ENCODE measurements around the gene RING1. TPM values are rescaled to one million over a fixed set of nuclear protein-coding genes. Genes with fewer than 3 reads are reported as not detected.

Gene RING1
- total and polyA plus RNA-seq, 2 donors, result 19.1 to 48.3 TPM

DNA sequence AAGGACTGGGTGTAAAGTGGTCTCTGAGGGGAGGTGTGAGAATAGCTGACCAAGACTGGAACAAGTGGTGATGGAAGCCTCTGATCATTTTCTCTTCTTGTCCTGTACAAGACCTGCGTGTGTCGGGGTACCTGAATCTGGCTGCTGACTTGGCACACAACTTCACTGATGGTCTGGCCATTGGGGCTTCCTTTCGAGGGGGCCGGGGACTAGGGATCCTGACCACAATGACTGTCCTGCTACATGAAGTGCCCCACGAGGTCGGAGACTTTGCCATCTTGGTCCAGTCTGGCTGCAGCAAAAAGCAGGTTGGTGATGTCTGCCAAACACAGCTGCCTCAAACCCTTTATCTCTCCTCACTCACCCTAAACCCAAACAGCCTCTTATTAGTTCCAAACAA, 5.5 kb upstream of the RING1 start:
- Histone ChIP-seq H3K27ac (ENCODE audit: low read depth) (no peak overlapping the region), H3K36me3 (ENCODE audit: insufficient read depth) (no peaks in the 10 kb centered on the region), H3K4me1 (ENCODE audit: insufficient read depth) (peaks cover 2% of the 10 kb centered on the region), H3K4me3 (ENCODE audit: low read depth, low read length) (no peak overlapping the region)
- WGBS, result 89% methylated on average over 6 of the region's 6 CpGs
- no peak for DNase-seq (ENCODE audit: extremely low spot score)

DNA sequence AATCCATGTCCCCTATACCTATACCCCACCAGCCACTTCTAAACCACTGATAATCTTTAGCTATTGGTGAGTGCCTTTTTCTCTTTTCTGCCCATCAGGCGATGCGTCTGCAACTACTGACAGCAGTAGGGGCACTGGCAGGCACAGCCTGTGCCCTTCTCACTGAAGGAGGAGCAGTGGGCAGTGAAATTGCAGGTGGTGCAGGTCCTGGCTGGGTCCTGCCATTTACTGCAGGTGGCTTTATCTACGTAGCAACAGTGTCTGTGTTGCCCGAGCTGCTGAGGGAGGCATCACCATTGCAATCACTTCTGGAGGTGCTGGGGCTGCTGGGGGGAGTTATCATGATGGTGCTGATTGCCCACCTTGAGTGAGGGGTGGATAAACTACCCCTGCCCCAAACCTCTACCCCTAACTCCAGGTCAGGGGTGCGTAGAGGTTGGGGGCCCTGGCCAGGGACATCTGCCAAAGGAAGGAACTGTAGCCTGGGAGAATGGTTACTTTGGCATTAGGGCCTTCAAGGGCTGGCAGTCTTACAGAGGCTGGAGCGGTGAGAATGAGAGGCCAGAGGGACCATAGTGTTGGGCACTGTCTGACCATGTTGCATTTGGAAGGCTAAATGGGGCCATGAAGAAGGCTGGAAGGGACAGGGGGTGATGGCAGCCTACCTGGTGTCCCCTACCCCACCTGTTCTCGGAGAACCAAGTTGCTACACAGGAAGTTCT, 4.7 kb upstream of the RING1 start:
- Histone ChIP-seq H3K27ac (ENCODE audit: low read depth) (no peak overlapping the region), H3K4me3 (ENCODE audit: low read depth, low read length) (no peak overlapping the region), H3K36me3 (ENCODE audit: insufficient read depth) (no peaks in the 10 kb centered on the region), H3K4me1 (ENCODE audit: insufficient read depth) (peaks cover 2% of the 10 kb centered on the region)
- DNase-seq (ENCODE audit: extremely low spot score), result no peak
- WGBS, result 86% methylated on average over 7 of the region's 7 CpGs

DNA sequence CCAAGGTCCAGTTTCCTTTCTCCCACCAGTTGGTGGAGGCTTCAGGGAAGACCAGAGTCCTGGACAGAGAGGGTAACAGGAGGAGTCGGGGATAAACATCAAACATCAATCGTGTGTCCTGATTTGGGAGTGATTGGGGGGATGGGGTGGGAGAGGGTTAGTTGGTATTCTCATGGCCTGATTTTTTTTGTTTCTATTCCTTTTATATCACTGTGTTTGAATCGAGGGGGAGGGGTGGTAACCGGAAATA, 4.2 kb upstream of the RING1 start:
- peaks cover 2% of the 10 kb centered on the region for H3K4me1 ChIP-seq (ENCODE audit: insufficient read depth)
- 3% methylated on average over 4 of the region's 4 CpGs for WGBS
- no peak overlapping the region for H3K4me3 ChIP-seq (ENCODE audit: low read depth, low read length)
- no peaks in the 10 kb centered on the region for H3K36me3 ChIP-seq (ENCODE audit: insufficient read depth)
- no peak overlapping the region for H3K27ac ChIP-seq (ENCODE audit: low read depth)
- DNase-seq (ENCODE audit: extremely low spot score), result no peak

DNA sequence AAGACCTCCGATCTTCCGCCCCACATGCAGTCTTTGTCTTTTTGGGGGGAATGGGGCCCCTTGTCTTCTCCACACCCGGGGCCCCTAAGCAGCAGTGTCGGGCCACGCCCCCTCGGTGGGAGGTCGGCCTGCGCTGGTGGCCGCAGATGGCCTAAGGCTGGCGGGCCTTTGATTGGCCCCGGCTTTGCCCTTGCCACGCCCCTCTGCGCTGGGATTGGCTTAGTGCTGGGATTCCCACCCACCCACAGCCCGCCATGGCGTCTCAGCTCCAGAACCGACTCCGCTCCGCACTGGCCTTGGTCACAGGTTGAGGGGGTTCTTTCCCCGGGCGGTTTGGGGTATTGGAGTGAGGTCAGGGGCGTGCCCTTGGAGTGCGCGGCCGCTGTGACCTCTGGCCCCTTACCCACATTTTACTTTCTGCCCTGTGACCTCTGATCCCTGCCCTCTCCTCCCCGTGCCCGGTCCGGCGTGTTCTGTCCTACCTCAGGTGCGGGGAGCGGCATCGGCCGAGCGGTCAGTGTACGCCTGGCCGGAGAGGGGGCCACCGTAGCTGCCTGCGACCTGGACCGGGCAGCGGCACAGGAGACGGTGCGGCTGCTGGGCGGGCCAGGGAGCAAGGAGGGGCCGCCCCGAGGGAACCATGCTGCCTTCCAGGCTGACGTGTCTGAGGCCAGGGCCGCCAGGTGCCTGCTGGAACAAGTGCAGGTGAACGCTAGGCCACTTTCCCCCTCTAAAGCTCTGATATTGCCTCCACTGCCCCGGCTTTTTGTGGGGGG, 3.7 kb upstream of the RING1 start, which contains the start of gene HSD17B8:
TSS of gene HSD17B8 (plus strand) at position 241 of the 776 bp plus-strand sequence. CDS start at position 255, 14 bp downstream.
- peak; percentile 78 for DNase-seq (ENCODE audit: extremely low spot score)
- Histone ChIP-seq H3K36me3 (ENCODE audit: insufficient read depth) (no peaks in the 10 kb centered on the region), H3K4me3 (ENCODE audit: low read depth, low read length) (peak within 1 kb of the TSS; percentile 53), H3K27ac (ENCODE audit: low read depth) (peak within 1 kb of the TSS; percentile 26), H3K4me1 (ENCODE audit: insufficient read depth) (peaks cover 2% of the 10 kb centered on the region)
- WGBS, result 1% methylated on average over 48 of the region's 48 CpGs

DNA sequence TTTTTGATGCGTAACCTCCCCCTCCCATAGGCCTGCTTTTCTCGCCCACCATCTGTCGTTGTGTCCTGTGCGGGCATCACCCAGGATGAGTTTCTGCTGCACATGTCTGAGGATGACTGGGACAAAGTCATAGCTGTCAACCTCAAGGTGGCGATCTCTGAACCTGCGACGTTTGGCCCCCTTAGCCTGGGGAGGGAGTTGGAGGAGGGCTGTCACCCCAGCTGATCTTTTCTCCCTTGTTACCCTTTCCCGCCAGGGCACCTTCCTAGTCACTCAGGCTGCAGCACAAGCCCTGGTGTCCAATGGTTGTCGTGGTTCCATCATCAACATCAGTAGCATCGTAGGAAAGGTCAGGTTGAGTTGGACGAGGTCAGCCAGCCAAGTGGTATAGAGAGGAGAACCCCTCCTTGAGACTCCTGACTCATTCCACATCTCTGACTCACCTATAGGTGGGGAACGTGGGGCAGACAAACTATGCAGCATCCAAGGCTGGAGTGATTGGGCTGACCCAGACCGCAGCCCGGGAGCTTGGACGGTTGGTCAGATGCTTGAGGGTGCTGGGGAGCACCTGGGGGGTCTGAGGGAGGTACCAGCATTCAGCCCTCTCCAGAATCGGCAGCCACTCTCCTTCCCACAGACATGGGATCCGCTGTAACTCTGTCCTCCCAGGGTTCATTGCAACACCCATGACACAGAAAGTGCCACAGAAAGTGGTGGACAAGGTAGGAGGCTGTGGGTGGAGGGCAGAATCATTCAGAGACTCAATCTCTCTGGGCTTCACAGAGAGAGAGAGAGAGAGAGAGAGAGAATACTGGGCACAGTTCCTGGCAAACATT, 2.9 kb upstream of the RING1 start:
- peaks cover 2% of the 10 kb centered on the region for H3K4me1 ChIP-seq (ENCODE audit: insufficient read depth)
- no peak for DNase-seq (ENCODE audit: extremely low spot score)
- WGBS, result 49% methylated on average over 17 of the region's 17 CpGs
- H3K27ac ChIP-seq (ENCODE audit: low read depth), result no peak overlapping the region
- no peak overlapping the region for H3K4me3 ChIP-seq (ENCODE audit: low read depth, low read length)
- no peaks in the 10 kb centered on the region for H3K36me3 ChIP-seq (ENCODE audit: insufficient read depth)

DNA sequence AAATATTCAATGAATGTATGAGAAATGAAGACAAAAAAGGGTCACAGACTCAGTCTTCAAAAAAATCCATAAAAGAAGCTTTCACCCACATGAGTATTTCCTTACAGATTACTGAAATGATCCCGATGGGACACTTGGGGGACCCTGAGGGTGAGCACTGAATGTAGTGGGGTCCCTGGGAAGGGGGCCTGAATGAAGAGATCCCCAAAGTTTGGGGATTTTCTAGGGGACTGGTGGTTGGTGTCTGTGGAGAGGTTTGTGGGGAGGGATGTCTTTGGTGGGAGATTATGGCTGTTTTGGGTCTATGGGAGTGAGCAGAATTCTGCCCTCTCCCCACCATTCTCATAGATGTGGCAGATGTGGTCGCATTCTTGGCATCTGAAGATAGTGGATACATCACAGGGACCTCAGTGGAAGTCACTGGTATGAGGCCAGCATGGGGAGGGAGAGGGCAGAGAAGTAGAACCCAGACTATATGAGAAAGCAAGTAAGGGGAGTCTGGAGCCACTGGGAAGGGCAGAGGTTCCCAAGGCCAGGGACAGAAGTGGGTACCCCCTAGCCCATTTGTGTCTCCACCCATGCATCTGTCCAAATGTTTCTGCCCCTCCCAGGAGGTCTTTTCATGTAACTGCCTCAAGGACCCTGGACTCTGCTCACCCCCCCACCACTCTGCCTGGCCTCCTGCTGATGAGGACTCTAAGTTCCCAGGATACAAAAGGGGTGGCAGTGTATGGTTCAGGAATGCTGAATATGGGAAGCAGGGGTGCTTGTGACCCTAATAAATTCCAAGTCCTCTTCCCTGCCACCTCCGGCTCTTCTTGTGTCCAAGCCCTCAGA, 2.1 kb upstream of the RING1 start:
- no peak overlapping the region for H3K27ac ChIP-seq (ENCODE audit: low read depth)
- H3K4me1 ChIP-seq (ENCODE audit: insufficient read depth), result peaks cover 2% of the 10 kb centered on the region
- no peaks in the 10 kb centered on the region for H3K36me3 ChIP-seq (ENCODE audit: insufficient read depth)
- WGBS, result 74% methylated on average over 3 of the region's 3 CpGs
- no peak overlapping the region for H3K4me3 ChIP-seq (ENCODE audit: low read depth, low read length)
- DNase-seq (ENCODE audit: extremely low spot score), result no peak

DNA sequence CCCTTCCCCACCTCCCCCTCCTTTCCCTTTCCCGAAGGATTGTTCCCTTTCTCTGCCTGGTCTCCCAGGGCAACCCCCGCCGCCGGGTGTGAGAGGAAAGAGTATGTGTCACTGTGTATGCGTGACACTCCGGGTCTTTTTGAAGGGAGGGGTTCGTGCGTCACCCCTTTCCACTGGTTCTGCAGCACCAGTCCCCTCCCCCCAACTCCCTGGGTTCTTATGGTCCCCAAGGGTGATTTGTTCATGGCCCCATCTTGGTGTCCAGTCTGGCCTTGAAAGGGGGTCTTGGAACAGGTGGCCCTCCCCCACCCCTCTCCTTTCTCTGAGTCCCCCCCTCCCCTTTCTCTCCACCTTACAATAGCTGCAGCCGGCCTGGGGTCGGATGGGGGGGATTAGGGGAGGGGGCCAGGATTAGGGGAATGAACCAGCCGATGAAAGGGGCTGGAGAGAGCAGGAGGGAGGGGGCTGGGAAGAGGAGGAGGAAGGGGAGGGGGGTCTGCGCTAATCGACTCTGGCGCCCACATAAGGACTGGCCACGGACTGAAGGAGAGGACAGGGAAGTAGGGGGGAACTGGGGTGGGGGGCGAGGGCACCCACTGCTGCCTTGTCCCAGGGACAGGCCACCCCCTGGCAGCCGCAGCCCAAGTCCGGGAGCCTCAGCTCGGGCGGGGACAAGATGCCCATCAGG, 1.3 kb upstream of the RING1 start:
- 14% methylated on average over 20 of the region's 20 CpGs for WGBS
- no peak overlapping the region for H3K27ac ChIP-seq (ENCODE audit: low read depth)
- no peaks in the 10 kb centered on the region for H3K36me3 ChIP-seq (ENCODE audit: insufficient read depth)
- H3K4me1 ChIP-seq (ENCODE audit: insufficient read depth), result peaks cover 2% of the 10 kb centered on the region
- H3K4me3 ChIP-seq (ENCODE audit: low read depth, low read length), result no peak overlapping the region
- no peak for DNase-seq (ENCODE audit: extremely low spot score)

DNA sequence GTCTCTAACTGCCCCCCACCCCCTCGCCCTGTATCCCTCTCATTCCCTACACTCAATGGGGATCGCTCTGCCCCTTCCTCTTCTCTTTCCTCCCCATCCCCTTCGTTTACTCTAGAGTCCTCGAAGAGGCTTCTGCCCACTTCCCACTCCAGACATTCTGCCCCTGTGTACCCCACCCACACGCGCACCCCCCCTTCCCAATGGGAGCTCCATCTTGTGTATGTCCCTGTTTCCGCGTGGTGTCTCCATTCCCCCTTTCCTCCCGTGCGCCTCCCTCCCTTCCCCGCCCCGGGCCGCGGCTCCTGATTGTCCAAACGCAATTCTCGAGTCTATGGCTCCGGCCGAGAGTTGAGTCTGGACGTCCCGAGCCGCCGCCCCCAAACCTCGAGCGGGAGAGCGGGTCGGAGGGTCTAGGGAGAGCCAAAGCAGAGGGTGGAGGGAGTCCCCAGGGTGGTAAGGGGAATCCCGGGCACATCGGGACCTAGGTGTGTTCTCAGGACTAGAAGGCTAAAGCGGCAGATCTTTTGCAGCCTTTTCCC, 679 bp upstream of the RING1 start:
- H3K4me3 ChIP-seq (ENCODE audit: low read depth, low read length), result peak overlapping the region; percentile 61
- under 1% methylated on average over 29 of the region's 29 CpGs for WGBS
- peak overlapping the region; percentile 93 for H3K27ac ChIP-seq (ENCODE audit: low read depth)
- no peaks in the 10 kb centered on the region for H3K36me3 ChIP-seq (ENCODE audit: insufficient read depth)
- no peaks in the 10 kb centered on the region for H3K4me1 ChIP-seq (ENCODE audit: insufficient read depth)
- DNase-seq (ENCODE audit: extremely low spot score), result no peak

DNA sequence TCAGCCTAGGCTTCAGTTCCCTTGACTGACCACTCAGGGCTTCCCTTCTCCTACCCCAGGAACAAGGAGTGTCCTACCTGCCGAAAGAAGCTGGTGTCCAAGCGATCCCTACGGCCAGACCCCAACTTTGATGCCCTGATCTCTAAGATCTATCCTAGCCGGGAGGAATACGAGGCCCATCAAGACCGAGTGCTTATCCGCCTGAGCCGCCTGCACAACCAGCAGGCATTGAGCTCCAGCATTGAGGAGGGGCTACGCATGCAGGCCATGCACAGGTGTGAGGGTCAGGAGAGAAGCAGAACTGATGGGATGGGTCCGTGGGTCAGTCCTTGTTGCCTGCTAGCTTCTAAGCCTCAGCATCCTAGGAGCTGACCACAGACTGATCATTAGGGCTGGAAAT, 1.6 kb downstream of the RING1 start:
- H3K4me1 ChIP-seq (ENCODE audit: insufficient read depth), result no peaks in the 10 kb centered on the region
- H3K36me3 ChIP-seq (ENCODE audit: insufficient read depth), result no peaks in the 10 kb centered on the region
- 93% methylated on average over 10 of the region's 10 CpGs for WGBS
- no peak overlapping the region for H3K27ac ChIP-seq (ENCODE audit: low read depth)
- no peak for DNase-seq (ENCODE audit: extremely low spot score)
- H3K4me3 ChIP-seq (ENCODE audit: low read depth, low read length), result no peak overlapping the region

DNA sequence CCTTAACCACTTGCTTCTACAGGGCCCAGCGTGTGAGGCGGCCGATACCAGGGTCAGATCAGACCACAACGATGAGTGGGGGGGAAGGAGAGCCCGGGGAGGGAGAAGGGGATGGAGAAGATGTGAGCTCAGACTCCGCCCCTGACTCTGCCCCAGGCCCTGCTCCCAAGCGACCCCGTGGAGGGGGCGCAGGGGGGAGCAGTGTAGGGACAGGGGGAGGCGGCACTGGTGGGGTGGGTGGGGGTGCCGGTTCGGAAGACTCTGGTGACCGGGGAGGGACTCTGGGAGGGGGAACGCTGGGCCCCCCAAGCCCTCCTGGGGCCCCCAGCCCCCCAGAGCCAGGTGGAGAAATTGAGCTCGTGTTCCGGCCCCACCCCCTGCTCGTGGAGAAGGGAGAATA, 2.8 kb downstream of the RING1 start:
- 74% methylated on average over 17 of the region's 17 CpGs for WGBS
- Histone ChIP-seq H3K4me1 (ENCODE audit: insufficient read depth) (no peaks in the 10 kb centered on the region), H3K4me3 (ENCODE audit: low read depth, low read length) (no peak overlapping the region), H3K36me3 (ENCODE audit: insufficient read depth) (no peaks in the 10 kb centered on the region), H3K27ac (ENCODE audit: low read depth) (no peak overlapping the region)
- no peak for DNase-seq (ENCODE audit: extremely low spot score)

DNA sequence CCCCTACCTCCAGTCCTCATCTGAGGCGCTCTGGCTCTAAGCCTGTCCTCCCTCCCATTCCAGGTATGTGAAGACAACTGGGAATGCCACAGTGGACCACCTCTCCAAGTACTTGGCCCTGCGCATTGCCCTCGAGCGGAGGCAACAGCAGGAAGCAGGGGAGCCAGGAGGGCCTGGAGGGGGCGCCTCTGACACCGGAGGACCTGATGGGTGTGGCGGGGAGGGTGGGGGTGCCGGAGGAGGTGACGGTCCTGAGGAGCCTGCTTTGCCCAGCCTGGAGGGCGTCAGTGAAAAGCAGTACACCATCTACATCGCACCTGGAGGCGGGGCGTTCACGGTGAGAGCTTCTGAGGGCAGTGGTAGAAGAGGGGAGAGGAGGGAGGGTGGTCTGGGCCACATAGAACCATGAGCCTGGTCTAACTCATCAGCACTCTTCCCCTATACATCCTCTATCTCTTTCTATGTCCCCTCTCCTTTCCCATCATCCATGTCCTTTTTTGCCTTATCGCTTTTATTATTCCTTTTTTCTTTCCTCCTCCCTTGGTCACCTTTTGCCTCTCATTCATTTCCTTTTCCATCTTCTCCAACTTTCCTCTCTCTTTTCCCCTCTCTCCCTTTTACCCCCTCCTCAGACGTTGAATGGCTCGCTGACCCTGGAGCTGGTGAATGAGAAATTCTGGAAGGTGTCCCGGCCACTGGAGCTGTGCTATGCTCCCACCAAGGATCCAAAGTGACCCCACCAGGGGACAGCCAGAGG, 3.5 kb downstream of the RING1 start:
- H3K4me3 ChIP-seq (ENCODE audit: low read depth, low read length), result no peak overlapping the region
- DNase-seq (ENCODE audit: extremely low spot score), result no peak
- no peak overlapping the region for H3K27ac ChIP-seq (ENCODE audit: low read depth)
- no peaks in the 10 kb centered on the region for H3K36me3 ChIP-seq (ENCODE audit: insufficient read depth)
- 78% methylated on average over 18 of the region's 18 CpGs for WGBS
- H3K4me1 ChIP-seq (ENCODE audit: insufficient read depth), result no peaks in the 10 kb centered on the region

DNA sequence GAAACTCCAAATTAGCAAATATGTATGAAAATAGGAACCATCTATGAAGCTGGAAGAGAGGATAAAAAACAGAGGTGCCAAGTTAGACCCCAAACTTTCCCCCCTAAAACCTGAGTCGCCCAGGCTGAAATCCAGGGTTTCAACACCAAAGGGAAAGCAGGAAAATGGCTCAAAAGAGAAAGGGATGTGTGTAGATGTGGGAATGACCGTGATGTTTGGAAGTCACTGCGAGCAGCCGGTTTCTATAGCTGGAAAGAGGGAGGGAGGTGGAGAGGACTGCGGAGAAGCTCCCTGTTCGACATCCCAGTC, 4.5 kb downstream of the RING1 start:
- no peak overlapping the region for H3K27ac ChIP-seq (ENCODE audit: low read depth)
- 6% methylated on average over 6 of the region's 6 CpGs for WGBS
- H3K4me3 ChIP-seq (ENCODE audit: low read depth, low read length), result peak overlapping the region; percentile 31
- no peaks in the 10 kb centered on the region for H3K36me3 ChIP-seq (ENCODE audit: insufficient read depth)
- no peak for DNase-seq (ENCODE audit: extremely low spot score)
- H3K4me1 ChIP-seq (ENCODE audit: insufficient read depth), result no peaks in the 10 kb centered on the region
